ENCODE results near the gene RACK1.

- TF ChIP-seq CTCF (IDR thresholded peaks at IDR 0.05; ENCODE audit: low read length) = no peak
- TF ChIP-seq EZH2 (IDR thresholded peaks at IDR 0.05; ENCODE audit: borderline replicate concordance, low read length) = no peak
Measured at GRCh38 chr5:181243564-181244343, at the start of gene RACK1.

All from OCI-LY1 (cell line).